ENCODE measurements around the gene ELP6. TPM values are rescaled to one million over a fixed set of nuclear protein-coding genes. Genes with fewer than 3 reads are reported as not detected.

Gene ELP6
- total RNA-seq, 1 experiment from 2014 or later = 26.9 TPM

Other genes with a start within 250 kb of the ELP6 start
- gene KIF9, start 230.9 kb downstream of the ELP6 start, total RNA-seq (2021; ENCODE audit: unreplicated experiment) = 8.9 TPM
- 35.4 TPM for gene KLHL18, start 230.8 kb downstream of the ELP6 start, total RNA-seq (2021; ENCODE audit: unreplicated experiment)
- 35.7 TPM for gene PTPN23, start 132.7 kb downstream of the ELP6 start, total RNA-seq (2021; ENCODE audit: unreplicated experiment)
- 49.7 TPM for gene SCAP, start 37.8 kb downstream of the ELP6 start, total RNA-seq (2021; ENCODE audit: unreplicated experiment)
- 3.2 TPM for gene CSPG5, start 65.2 kb upstream of the ELP6 start, total RNA-seq (2021; ENCODE audit: unreplicated experiment)